A549 (cell line): Measurements from ENCODE around the gene ALX3. TPM values are rescaled to one million over a fixed set of nuclear protein-coding genes. Genes with fewer than 3 reads are reported as not detected.

Experiments used
- ATAC-seq, 2 experiments: fragments of 200-7000 bp in 1 of 2; fragments of >200 bp in 1 of 2; cut with Nextera tagmentation in 1 of 2; cut with Tn5 transposase in 1 of 2; 3 replicates each; pipeline versions ENCODE4 v1.8.0 to v1.9.1; 2018 to 2020; ENCODE audit warnings: mild to moderate bottlenecking in 1 of 2, moderate library complexity in 1 of 2
- CTCF ChIA-PET: fragments of 300-600 bp; sonication (Branson Sonifier 250); formaldehyde crosslinking; extraction: SDS; loops from one replicate; lab custom pipeline; 2021; ENCODE audit warnings: antibody characterized with exemption, inconsistent platforms; lab: Yijun Ruan, JAX
- POLR2A ChIA-PET: fragments of 350-600 bp; formaldehyde crosslinking; extraction: SDS; loops from one replicate; lab custom pipeline; 2021; ENCODE audit warnings: antibody characterized with exemption, inconsistent platforms; lab: Yijun Ruan, JAX
- DNase-seq, 2 experiments: peaks; one replicate each; pipeline versions ENCODE4 v3.0.0 to v3.0.0-alpha.2; 2011 to 2016; ENCODE audit warnings: low read depth in 1 of 2, low spot score in 1 of 2
- FAIRE-seq: peaks from 2 replicates; lab custom pipeline; 2011; peaks lifted over from hg19 to GRCh38; lab: Jason Lieb, UNC
- H3K27ac ChIP-seq, 2 experiments: fragments of >200 bp; sonication (Bioruptor Twin); formaldehyde crosslinking; 3 replicates each; pipeline ENCODE4 v1.5.1; 2016 to 2017
- H3K4me1 ChIP-seq: fragments of >200 bp; sonication (Bioruptor Twin); formaldehyde crosslinking; 3 replicates; pipeline ENCODE4 v1.6.1; 2016
- H3K4me2 ChIP-seq: fragments of >200 bp; sonication (Bioruptor Twin); formaldehyde crosslinking; 3 replicates; pipeline ENCODE4 v1.6.1; 2016
- H3K4me3 ChIP-seq: fragments of >200 bp; sonication (Bioruptor Twin); formaldehyde crosslinking; 3 replicates; pipeline ENCODE4 v1.5.1; 2016
- H3K9me3 ChIP-seq: fragments of >200 bp; sonication (Bioruptor Twin); formaldehyde crosslinking; 3 replicates; pipeline ENCODE4 v1.6.1; 2016
- BCL3 ChIP-seq: fragments of >200 bp; sonication (Bioruptor Twin); formaldehyde crosslinking; IDR thresholded peaks from 3 replicates; pipeline ENCODE4 v1.6.1; 2016
- BHLHE40 ChIP-seq: IDR thresholded peaks from 2 replicates; pipeline ENCODE4 v1.6.1; 2012; ENCODE audit warnings: low read depth, low read length, inconsistent platforms
- CBX2 ChIP-seq: fragments of 200-600 bp; sonication (generic); IDR thresholded peaks from 2 replicates; pipeline ENCODE4 v1.6.1; 2016; ENCODE audit warnings: low read depth, mild to moderate bottlenecking, borderline replicate concordance
- CEBPB ChIP-seq, 2 experiments: fragments of >200 bp in 1 of 2; sonication (Bioruptor Twin) in 1 of 2; formaldehyde crosslinking in 1 of 2; IDR thresholded peaks; 2 replicates each; pipeline ENCODE4 v1.6.1; 2012 to 2016
- CHD4 ChIP-seq: fragments of 200-600 bp; sonication (generic); IDR thresholded peaks from 2 replicates; pipeline ENCODE4 v1.6.1; 2016; ENCODE audit warnings: antibody characterized with exemption, mild to moderate bottlenecking, borderline replicate concordance
- EP300 ChIP-seq, 2 experiments: fragments of >200 bp; sonication (Bioruptor Twin); formaldehyde crosslinking; IDR thresholded peaks; 2 replicates in 1 of 2; 3 replicates in 1 of 2; pipeline ENCODE4 v1.6.1; 2016 to 2017
- FOSL2 ChIP-seq, 2 experiments: fragments of 450-650 bp in 1 of 2; fragments of >200 bp in 1 of 2; sonication (Bioruptor Twin) in 1 of 2; formaldehyde crosslinking; IDR thresholded peaks; 2 replicates each; pipeline versions ENCODE4 v1.5.0 to v1.6.1; 2016 to 2020; ENCODE audit warnings: mild to moderate bottlenecking in 1 of 2, moderate library complexity in 1 of 2
- FOXS1 ChIP-seq: fragments of 250-450 bp; sonication (Bioruptor Pico); IDR thresholded peaks from 2 replicates; pipeline ENCODE4 v1.5.0; 2020; ENCODE audit warnings: mild to moderate bottlenecking, moderate library complexity
- GATA3 ChIP-seq: IDR thresholded peaks from 2 replicates; pipeline ENCODE4 v1.6.1; 2012; ENCODE audit warnings: borderline replicate concordance
- HES2 ChIP-seq: fragments of >200 bp; sonication (Bioruptor Twin); formaldehyde crosslinking; IDR thresholded peaks from 2 replicates; pipeline ENCODE4 v1.6.1; 2016
- HEYL ChIP-seq: fragments of 250-450 bp; sonication (Bioruptor Pico); IDR thresholded peaks from 2 replicates; pipeline ENCODE4 v1.8.0; 2021; ENCODE audit warnings: mild to moderate bottlenecking, moderate library complexity
- HMGXB4 ChIP-seq: fragments of 250-450 bp; sonication (Bioruptor Pico); IDR thresholded peaks from 2 replicates; pipeline ENCODE4 v1.5.0; 2021; ENCODE audit warnings: mild to moderate bottlenecking, moderate library complexity, borderline replicate concordance
- HOXA7 ChIP-seq: fragments of 250-450 bp; sonication (Bioruptor Pico); IDR thresholded peaks from 2 replicates; pipeline ENCODE4 v1.5.0; 2020; ENCODE audit warnings: mild to moderate bottlenecking, moderate library complexity
- HOXB13 ChIP-seq: fragments of 250-450 bp; sonication (Bioruptor Pico); IDR thresholded peaks from 2 replicates; pipeline ENCODE4 v1.5.0; 2020; ENCODE audit warnings: low read depth, mild to moderate bottlenecking, moderate library complexity
- JUNB ChIP-seq: fragments of >200 bp; sonication (Bioruptor Twin); formaldehyde crosslinking; IDR thresholded peaks from 2 replicates; pipeline ENCODE4 v1.6.1; 2016
- KDM5A ChIP-seq: fragments of 200-600 bp; sonication (generic); IDR thresholded peaks from 2 replicates; pipeline ENCODE4 v1.6.1; 2016; ENCODE audit warnings: antibody characterized with exemption, mild to moderate bottlenecking
- MYC ChIP-seq: IDR thresholded peaks from 2 replicates; pipeline ENCODE4 v1.6.1; 2012; ENCODE audit warnings: mild to moderate bottlenecking, inconsistent platforms, low read length, improper control_type of control experiment, borderline replicate concordance
- NPAS2 ChIP-seq: fragments of 250-450 bp; sonication (Bioruptor Pico); IDR thresholded peaks from 2 replicates; pipeline ENCODE4 v1.8.0; 2022; ENCODE audit warnings: mild to moderate bottlenecking, moderate library complexity, borderline replicate concordance
- PHF8 ChIP-seq: fragments of 200-600 bp; sonication (generic); IDR thresholded peaks from 2 replicates; pipeline ENCODE4 v1.6.1; 2016; ENCODE audit warnings: low read depth, mild to moderate bottlenecking, antibody characterized with exemption, moderate library complexity, borderline replicate concordance
- RAD21 ChIP-seq, 2 experiments: fragments of >200 bp in 1 of 2; sonication (Bioruptor Twin) in 1 of 2; formaldehyde crosslinking in 1 of 2; IDR thresholded peaks in 1 of 2; conservative IDR thresholded peaks in 1 of 2; 2 replicates in 1 of 2; 3 replicates in 1 of 2; pipeline ENCODE4 v1.6.1; 2012 to 2018; ENCODE audit warnings: inconsistent platforms in 1 of 2
- RFX5 ChIP-seq: fragments of 450-650 bp; IDR thresholded peaks from 2 replicates; pipeline ENCODE4 v1.7.1; 2014; ENCODE audit warnings: antibody characterized with exemption, mild to moderate bottlenecking, moderate library complexity
- SMC3 ChIP-seq: fragments of >200 bp; sonication (Bioruptor Twin); formaldehyde crosslinking; IDR thresholded peaks from 3 replicates; pipeline ENCODE4 v1.6.1; 2018; ENCODE audit warnings: inconsistent platforms
- USF2 ChIP-seq: fragments of 450-650 bp; IDR thresholded peaks from 2 replicates; pipeline ENCODE4 v1.6.1; 2014; ENCODE audit warnings: antibody characterized with exemption
- ZC3H11A ChIP-seq: fragments of 450-650 bp; IDR thresholded peaks from 2 replicates; pipeline ENCODE4 v1.6.1; 2014; ENCODE audit warnings: antibody characterized with exemption, mild to moderate bottlenecking
- ZNF302 ChIP-seq: fragments of 250-450 bp; sonication (Bioruptor Pico); IDR thresholded peaks from 2 replicates; pipeline ENCODE4 v1.9.0; 2021; ENCODE audit warnings: inconsistent platforms, mild to moderate bottlenecking, moderate library complexity
- WGBS: methylation state at CpG from one replicate; pipeline ENCODE4 v1.1.6; 2017; ENCODE audit errors: missing lambda C conversion rate; 5-methylcytosine and 5-hydroxymethylcytosine counted together
- polyA plus RNA-seq, 4 experiments: library from polyadenylated mRNA; depleted of rRNA in 3 of 4; stranded (reverse); fragments of >200 nt; fragmentation: RNase III in 1 of 4; extraction: RNeasy Plus Mini Kit Qiagen cat#74134 plus additional on column Dnase treatment in 1 of 4; gene quantifications; 2 replicates in 3 of 4; 3 replicates in 1 of 4; pipeline ENCODE4 v1.2.3, GENCODE V29; 2011 to 2017
- TF ChIP-seq, protein P1 (sequence below): fragments of 150-350 bp; IDR thresholded peaks from 2 replicates; pipeline ENCODE4 v1.6.1; 2014; ENCODE audit warnings: low read depth, mild to moderate bottlenecking, low read length
- TF ChIP-seq, protein P2 (sequence below): IDR thresholded peaks from 2 replicates; pipeline ENCODE4 v1.6.1; 2012

ALX3 gene
- polyA plus RNA-seq, 2 of the 4 experiments (the other 2 are of a cell fraction): not detected

DNA sequence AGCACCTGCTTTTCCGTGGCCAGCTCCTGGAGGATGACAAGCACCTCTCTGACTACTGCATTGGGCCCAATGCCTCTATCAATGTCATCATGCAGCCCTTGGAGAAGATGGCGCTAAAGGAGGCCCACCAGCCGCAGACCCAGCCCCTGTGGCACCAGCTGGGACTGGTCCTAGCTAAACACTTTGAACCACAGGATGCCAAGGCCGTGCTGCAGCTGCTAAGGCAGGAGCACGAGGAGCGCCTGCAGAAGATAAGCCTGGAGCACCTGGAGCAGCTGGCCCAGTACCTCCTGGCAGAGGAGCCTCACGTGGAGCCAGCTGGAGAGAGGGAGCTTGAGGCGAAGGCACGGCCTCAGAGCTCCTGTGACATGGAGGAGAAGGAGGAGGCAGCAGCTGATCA is 42.2 kb upstream of the ALX3 start:
- CTCF ChIA-PET: interaction anchor here (1.4 to 2.1 kb wide), 2 partner anchors 11 to 53 kb away, joined by 4 to 9 read pairs; no protein-coding TSS in a partner anchor
- Histone ChIP-seq H3K4me1 (no peaks in the 10 kb centered on the region), H3K9me3 (no peaks in the 10 kb centered on the region), H3K4me3 (no peak overlapping the region), H3K27ac (no peak overlapping the region), H3K4me2 (no peak overlapping the region)
- no peak for FAIRE-seq
- TF ChIP-seq RFX5 (no peak), ZC3H11A (no peak), BHLHE40 (no peak), BCL3 (no peak), SMC3 (no peak), USF2 (no peak), PHF8 (no peak), CHD4 (no peak), FOSL2 (IDR thresholded peaks at IDR 0.05) (no peak), FOSL2 (CRISPR knock-in tag; IDR thresholded peaks at IDR 0.05) (no peak), EP300 (IDR thresholded peaks at IDR 0.05) (no peak), HOXA7 (CRISPR knock-in tag) (no peak), CEBPB (IDR thresholded peaks at IDR 0.05) (no peak)
- no peak for ATAC-seq
- DNase-seq: no peak
- WGBS: 56% methylated on average over 3 of the region's 9 CpGs
- POLR2A ChIA-PET: no interaction called here

GRCh38 chr1:110112143-110112542 is 41.7 kb upstream of the ALX3 start, which contains the start of gene UBL4B:
UBL4B (plus strand) TSS chr1:110112443; CDS start chr1:110112535, 92 bp downstream.
- H3K4me1 ChIP-seq: no peaks in the 10 kb centered on the region
- FAIRE-seq (no peak), DNase-seq (no peak)
- POLR2A ChIA-PET: no interaction called here
- TF ChIP-seq HOXB13: no peak
- TF ChIP-seq, protein P1, sequence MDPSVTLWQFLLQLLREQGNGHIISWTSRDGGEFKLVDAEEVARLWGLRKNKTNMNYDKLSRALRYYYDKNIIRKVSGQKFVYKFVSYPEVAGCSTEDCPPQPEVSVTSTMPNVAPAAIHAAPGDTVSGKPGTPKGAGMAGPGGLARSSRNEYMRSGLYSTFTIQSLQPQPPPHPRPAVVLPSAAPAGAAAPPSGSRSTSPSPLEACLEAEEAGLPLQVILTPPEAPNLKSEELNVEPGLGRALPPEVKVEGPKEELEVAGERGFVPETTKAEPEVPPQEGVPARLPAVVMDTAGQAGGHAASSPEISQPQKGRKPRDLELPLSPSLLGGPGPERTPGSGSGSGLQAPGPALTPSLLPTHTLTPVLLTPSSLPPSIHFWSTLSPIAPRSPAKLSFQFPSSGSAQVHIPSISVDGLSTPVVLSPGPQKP: no peak
- no peak for TF ChIP-seq RFX5
- no peak for TF ChIP-seq HES2
- TF ChIP-seq MYC: no peak
- TF ChIP-seq NPAS2 (CRISPR knock-in tag): no peak
- no peak for TF ChIP-seq FOXS1 (CRISPR knock-in tag)
- TF ChIP-seq HEYL (CRISPR knock-in tag): no peak
- no peak for TF ChIP-seq KDM5A
- TF ChIP-seq, all 56 proteins: peak for 0
- 11% methylated on average over 3 of the region's 5 CpGs for WGBS
- no peak for ATAC-seq
- no peak within 1 kb of the TSS for H3K4me3 ChIP-seq
- no peaks in the 10 kb centered on the region for H3K9me3 ChIP-seq
- CTCF ChIA-PET: interaction anchor here (1.4 to 2.1 kb wide), 2 partner anchors 10 to 52 kb away, joined by 4 to 9 read pairs; no protein-coding TSS in a partner anchor
- H3K4me2 ChIP-seq: no peak within 1 kb of the TSS
- no peak within 1 kb of the TSS for H3K27ac ChIP-seq

- DNase-seq (no peak), FAIRE-seq (no peak), ATAC-seq (no peak)
- Histone ChIP-seq H3K4me1 (no peaks in the 10 kb centered on the region), H3K4me2 (no peak overlapping the region), H3K4me3 (no peak overlapping the region), H3K9me3 (no peaks in the 10 kb centered on the region), H3K27ac (no peak overlapping the region)
- ChIA-PET POLR2A (no interaction called here), CTCF (interaction anchor here (2.1 kb wide), 1 partner anchor 12 kb away, joined by 5 read pairs; no protein-coding TSS in a partner anchor)
- WGBS: 76% methylated on average over 4 of the region's 4 CpGs
- TF ChIP-seq GATA3 (no peak), HMGXB4 (CRISPR knock-in tag) (no peak), JUNB (no peak), CBX2 (no peak), EP300 (IDR thresholded peaks at IDR 0.05) (no peak), CHD4 (no peak), BHLHE40 (no peak), RFX5 (no peak), ZNF302 (CRISPR knock-in tag) (no peak), RAD21 (conservative IDR thresholded peaks at IDR 0.05 in 1 of 2, IDR thresholded peaks at IDR 0.05 in 1 of 2) (no peak), PHF8 (no peak)
- TF ChIP-seq, protein P2, sequence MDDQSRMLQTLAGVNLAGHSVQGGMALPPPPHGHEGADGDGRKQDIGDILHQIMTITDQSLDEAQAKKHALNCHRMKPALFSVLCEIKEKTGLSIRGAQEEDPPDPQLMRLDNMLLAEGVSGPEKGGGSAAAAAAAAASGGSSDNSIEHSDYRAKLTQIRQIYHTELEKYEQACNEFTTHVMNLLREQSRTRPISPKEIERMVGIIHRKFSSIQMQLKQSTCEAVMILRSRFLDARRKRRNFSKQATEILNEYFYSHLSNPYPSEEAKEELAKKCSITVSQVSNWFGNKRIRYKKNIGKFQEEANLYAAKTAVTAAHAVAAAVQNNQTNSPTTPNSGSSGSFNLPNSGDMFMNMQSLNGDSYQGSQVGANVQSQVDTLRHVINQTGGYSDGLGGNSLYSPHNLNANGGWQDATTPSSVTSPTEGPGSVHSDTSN: no peak
- TF ChIP-seq, all 56 proteins: peak for 0
Measured at GRCh38 chr1:110111081-110111480, 40.6 kb upstream of the ALX3 start.
